Muscle layer of colon (tissue), 2 donors: ENCODE results near the gene PNKP.

Source experiments
- H3K27ac ChIP-seq: one replicate; pipeline ENCODE4 v1.7.0; 2013; ENCODE audit warnings: low read depth, mild to moderate bottlenecking, low read length, moderate library complexity
- H3K27me3 ChIP-seq, 2 donors: one replicate each; pipeline ENCODE4 v1.7.0; 2013; ENCODE audit warnings: low read length in 2 of 2, mild to moderate bottlenecking in 2 of 2; ENCODE audit not compliant: insufficient read depth in 2 of 2, control insufficient read depth in 1 of 2
- H3K36me3 ChIP-seq: one replicate; pipeline ENCODE4 v1.7.0; 2013; ENCODE audit warnings: mild to moderate bottlenecking, low read length; ENCODE audit not compliant: insufficient read depth
- H3K4me1 ChIP-seq: one replicate; pipeline ENCODE4 v1.7.0; 2013; ENCODE audit warnings: mild to moderate bottlenecking, low read length; ENCODE audit not compliant: insufficient read depth
- H3K4me3 ChIP-seq, 2 donors: one replicate each; pipeline ENCODE4 v1.7.0; 2013; ENCODE audit warnings: low read length in 2 of 2, low read depth in 1 of 2, mild to moderate bottlenecking in 1 of 2, moderate library complexity in 1 of 2
- H3K9ac ChIP-seq: one replicate; pipeline ENCODE4 v1.7.0; 2013; ENCODE audit warnings: low read length
- H3K9me3 ChIP-seq: one replicate; pipeline ENCODE4 v1.7.0; 2013; ENCODE audit warnings: mild to moderate bottlenecking, low read length
- donor health status: abdominal sarcoma.
- donor health status: Adenocarcinoma of cecum.

PNKP gene

GRCh38 chr19:49860336-49861102 lies 6.9 kb downstream of the PNKP start:
- H3K27ac ChIP-seq, result peak overlapping the region; percentile 42
- peaks cover 30% of the 10 kb centered on the region for H3K36me3 ChIP-seq
- no peak overlapping the region for H3K9ac ChIP-seq

GRCh38 chr19:49859682-49860335 lies 7.6 kb downstream of the PNKP start:
- no peaks in the 10 kb centered on the region for H3K27me3 ChIP-seq
- H3K27ac ChIP-seq, result no peak overlapping the region
- H3K4me3 ChIP-seq, result no peak overlapping the region
- H3K9ac ChIP-seq, result no peak overlapping the region
- H3K4me1 ChIP-seq, result peaks cover under 1% of the 10 kb centered on the region
- peaks cover 32% of the 10 kb centered on the region for H3K36me3 ChIP-seq
- no peaks in the 10 kb centered on the region for H3K9me3 ChIP-seq

More at GRCh38 chr19:49860336-49861102, 6.9 kb downstream of the PNKP start:
- no peaks in the 10 kb centered on the region for H3K9me3 ChIP-seq
- peaks cover 8% of the 10 kb centered on the region for H3K4me1 ChIP-seq
- no peak overlapping the region for H3K4me3 ChIP-seq
- H3K27me3 ChIP-seq, result no peaks in the 10 kb centered on the region

DNA sequence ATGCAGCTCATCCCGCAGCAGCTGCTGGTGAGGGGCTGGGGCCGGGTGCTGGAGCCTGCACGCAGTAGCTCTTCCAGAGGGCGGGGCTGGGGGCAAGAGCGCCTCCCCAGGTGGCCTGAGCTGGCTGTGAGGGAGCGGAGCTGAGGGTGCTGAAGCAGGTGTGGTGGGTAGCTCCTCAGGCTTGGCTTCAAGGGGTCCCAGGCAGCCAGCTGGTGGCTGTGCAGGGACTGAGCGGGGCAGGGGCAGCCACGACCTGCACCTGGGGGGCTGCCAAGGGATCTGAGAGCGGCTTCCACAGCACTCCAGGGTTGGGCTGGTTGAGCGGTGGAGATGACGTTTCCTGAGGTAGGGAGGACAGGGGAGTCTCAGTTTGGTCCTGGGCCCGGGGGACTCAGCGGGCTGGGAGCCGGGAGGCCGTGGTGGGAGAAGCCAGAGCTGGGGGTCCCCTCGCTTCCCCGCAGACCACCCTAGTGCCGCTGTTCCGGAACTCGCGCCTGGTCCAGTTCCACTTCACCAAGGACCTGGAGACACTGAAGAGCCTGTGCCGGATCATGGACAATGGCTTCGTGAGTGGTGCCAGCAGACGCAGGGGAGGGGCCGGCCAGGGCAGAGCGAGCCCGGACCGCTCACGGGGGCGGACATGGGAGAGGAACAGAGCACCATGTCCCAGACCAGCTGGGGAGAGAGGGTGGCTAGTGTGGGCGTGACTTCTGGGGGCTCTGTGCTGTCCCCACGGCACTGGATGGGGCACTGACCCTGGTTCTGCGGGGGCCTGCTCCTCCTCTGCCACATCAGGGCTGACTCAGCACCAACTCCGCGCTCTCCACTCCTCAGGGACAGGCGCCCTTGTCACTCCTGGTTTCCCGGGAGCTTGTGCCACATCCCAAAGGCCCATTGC lies 9.0 kb downstream of the PNKP start:
- no peak overlapping the region for H3K9ac ChIP-seq
- peaks cover 17% of the 10 kb centered on the region for H3K36me3 ChIP-seq
- H3K27ac ChIP-seq, result no peak overlapping the region
- no peaks in the 10 kb centered on the region for H3K9me3 ChIP-seq
- H3K4me1 ChIP-seq, result peaks cover 5% of the 10 kb centered on the region
- no peak overlapping the region for H3K4me3 ChIP-seq
- H3K27me3 ChIP-seq, result no peaks in the 10 kb centered on the region

DNA sequence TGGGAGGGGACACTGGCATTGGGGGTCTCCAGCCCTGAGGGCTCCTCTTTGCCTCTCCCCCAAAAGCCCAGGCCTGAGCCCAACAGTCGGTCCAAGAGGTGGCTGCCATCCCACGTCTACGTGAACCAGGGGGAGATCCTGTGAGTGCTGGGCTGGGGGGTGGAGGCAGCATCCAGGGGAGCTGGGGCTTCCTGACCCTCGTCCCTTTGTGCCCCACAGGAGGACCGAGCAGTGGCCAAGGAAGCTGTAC lies 9.6 kb downstream of the PNKP start:
- no peak overlapping the region for H3K27ac ChIP-seq
- no peak overlapping the region for H3K9ac ChIP-seq
- no peaks in the 10 kb centered on the region for H3K27me3 ChIP-seq
- no peaks in the 10 kb centered on the region for H3K9me3 ChIP-seq
- H3K4me3 ChIP-seq, result no peak overlapping the region
- peaks cover 11% of the 10 kb centered on the region for H3K4me1 ChIP-seq
- peaks cover 14% of the 10 kb centered on the region for H3K36me3 ChIP-seq

- Histone ChIP-seq H3K9ac (no peak overlapping the region), H3K4me3 (no peak overlapping the region), H3K27ac (no peak overlapping the region), H3K27me3 (no peaks in the 10 kb centered on the region), H3K9me3 (no peaks in the 10 kb centered on the region), H3K4me1 (peaks cover 16% of the 10 kb centered on the region), H3K36me3 (peaks cover 14% of the 10 kb centered on the region)
Measured at GRCh38 chr19:49857061-49857837, 10.1 kb downstream of the PNKP start.

- peaks cover 20% of the 10 kb centered on the region for H3K4me1 ChIP-seq
- no peaks in the 10 kb centered on the region for H3K27me3 ChIP-seq
- no peak overlapping the region for H3K9ac ChIP-seq
- H3K9me3 ChIP-seq, result no peaks in the 10 kb centered on the region
- no peak overlapping the region for H3K27ac ChIP-seq
- H3K4me3 ChIP-seq, result no peak overlapping the region
- H3K36me3 ChIP-seq, result peaks cover 14% of the 10 kb centered on the region
Measured at GRCh38 chr19:49856574-49857021, 10.8 kb downstream of the PNKP start.

DNA sequence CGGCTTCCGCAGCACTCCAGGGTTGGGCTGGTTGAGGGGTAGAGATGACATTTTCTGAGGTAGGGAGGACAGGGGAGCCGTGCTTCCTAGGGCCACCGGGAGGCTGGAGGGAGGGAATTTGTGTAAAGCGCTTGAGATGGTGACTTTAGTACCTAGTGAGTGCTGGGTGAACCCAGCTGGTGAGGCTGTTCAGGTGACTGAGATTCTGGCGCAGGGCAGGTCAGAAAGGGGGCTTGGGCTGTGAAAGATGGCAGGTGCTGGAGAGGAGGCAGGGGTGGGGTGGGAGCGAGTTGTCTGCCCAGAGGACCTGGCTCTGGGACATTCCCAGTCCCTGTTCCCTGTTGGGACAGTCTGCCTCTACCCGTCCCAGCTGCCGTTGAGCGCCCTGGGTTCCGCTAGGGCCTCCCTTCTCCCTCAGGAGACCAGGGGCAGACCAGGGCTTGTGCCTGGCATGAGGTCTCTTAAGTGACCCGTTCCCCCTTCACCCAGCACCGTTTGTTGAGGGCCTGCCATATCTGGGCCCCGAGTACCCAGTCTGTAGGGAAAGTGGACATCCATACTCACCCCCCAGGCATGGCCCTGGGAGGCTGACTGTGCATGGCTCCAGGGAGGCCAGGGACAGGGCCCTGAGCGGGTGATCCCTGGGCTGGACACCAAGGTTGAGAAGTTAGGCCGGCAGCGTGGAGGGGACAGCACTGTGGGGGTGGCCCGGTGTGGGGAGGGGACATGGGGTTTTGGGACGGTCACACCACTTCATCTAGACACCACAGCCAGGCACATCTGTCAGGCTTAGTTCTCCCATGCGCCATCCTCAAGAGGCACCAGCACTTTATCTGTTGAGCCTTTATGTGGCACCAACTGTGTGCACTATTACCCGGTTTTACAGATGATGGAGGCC lies 11.5 kb downstream of the PNKP start:
- Histone ChIP-seq H3K36me3 (peaks cover 14% of the 10 kb centered on the region), H3K9ac (no peak overlapping the region), H3K4me3 (no peak overlapping the region), H3K4me1 (peaks cover 20% of the 10 kb centered on the region), H3K9me3 (no peaks in the 10 kb centered on the region), H3K27me3 (no peaks in the 10 kb centered on the region), H3K27ac (no peak overlapping the region)

DNA sequence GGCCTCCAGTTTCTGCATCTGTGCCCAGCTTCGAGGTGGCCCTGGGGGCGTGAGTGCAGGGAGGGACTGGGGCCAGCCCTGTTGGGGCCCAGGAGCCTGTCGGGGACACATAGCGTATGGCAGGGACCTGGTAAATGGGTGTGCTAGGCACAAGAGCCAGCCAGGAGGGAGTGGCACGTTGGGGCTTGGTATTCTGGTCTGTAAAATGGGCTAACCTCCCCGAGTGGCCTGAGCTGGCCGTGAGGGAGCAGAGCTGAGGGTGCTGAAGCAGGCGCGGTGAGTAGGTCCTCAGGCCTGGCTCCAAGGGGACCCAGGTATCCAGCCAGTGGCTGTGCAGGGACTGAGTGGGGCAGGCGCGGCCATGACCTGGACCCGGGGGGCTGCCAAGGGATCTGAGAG lies 12.1 kb downstream of the PNKP start:
- H3K9me3 ChIP-seq, result no peaks in the 10 kb centered on the region
- no peak overlapping the region for H3K9ac ChIP-seq
- H3K36me3 ChIP-seq, result peaks cover 14% of the 10 kb centered on the region
- peaks cover 21% of the 10 kb centered on the region for H3K4me1 ChIP-seq
- H3K27ac ChIP-seq, result no peak overlapping the region
- no peaks in the 10 kb centered on the region for H3K27me3 ChIP-seq
- H3K4me3 ChIP-seq, result no peak overlapping the region

DNA sequence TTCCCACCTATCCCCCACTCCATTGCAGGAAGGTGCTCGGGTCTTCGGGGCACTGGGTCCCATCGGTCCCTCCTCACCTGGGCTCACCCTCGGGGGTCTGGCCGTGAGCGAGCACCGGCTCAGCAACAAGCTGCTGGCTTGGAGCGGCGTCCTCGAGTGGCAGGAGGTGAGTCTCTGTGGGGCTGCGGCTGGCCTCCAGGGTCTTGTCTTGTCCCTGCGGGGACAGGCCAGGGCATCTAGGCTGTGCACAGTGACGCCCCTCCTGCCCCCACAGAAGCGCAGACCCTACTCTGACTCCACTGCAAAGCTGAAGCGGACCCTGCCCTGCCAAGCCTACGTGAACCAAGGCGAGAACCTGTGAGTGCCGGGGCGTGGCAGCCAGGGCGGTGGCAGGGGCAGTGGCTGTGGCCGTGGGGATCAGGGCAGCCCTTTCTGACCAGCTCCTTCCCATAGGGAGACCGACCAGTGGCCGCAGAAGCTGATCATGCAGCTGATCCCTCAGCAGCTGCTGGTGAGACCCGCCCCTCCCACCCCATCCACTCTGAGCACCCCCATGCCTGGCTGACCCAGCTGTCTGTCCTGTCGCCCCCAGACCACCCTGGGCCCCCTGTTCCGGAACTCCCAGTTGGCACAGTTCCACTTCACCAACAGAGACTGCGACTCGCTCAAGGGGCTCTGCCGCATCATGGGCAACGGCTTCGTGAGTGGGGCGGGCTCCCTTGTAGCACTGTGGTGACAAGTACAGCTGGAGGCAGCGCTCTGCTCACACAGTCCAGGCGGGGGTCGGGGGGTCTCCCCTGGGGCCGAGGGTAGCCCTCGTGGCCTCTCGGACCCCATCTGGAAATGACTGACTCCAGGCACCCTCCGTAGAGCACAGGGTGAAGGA lies 12.8 kb downstream of the PNKP start:
- Histone ChIP-seq H3K4me3 (no peak overlapping the region), H3K4me1 (peaks cover 27% of the 10 kb centered on the region), H3K27ac (no peak overlapping the region), H3K27me3 (no peaks in the 10 kb centered on the region), H3K9me3 (no peaks in the 10 kb centered on the region), H3K9ac (no peak overlapping the region), H3K36me3 (peaks cover 14% of the 10 kb centered on the region)
